IPS-NIHi11 (cell line): Measurements from ENCODE around the gene PAX2.
A peak's percentile ranks its signal among the peaks of the same experiment; 100 is the strongest.

Experiments
- DNase-seq: peaks from one replicate; pipeline ENCODE4 v3.0.0; 2012; ENCODE audit warnings: mixed read lengths, low spot score

The PAX2 gene

DNA sequence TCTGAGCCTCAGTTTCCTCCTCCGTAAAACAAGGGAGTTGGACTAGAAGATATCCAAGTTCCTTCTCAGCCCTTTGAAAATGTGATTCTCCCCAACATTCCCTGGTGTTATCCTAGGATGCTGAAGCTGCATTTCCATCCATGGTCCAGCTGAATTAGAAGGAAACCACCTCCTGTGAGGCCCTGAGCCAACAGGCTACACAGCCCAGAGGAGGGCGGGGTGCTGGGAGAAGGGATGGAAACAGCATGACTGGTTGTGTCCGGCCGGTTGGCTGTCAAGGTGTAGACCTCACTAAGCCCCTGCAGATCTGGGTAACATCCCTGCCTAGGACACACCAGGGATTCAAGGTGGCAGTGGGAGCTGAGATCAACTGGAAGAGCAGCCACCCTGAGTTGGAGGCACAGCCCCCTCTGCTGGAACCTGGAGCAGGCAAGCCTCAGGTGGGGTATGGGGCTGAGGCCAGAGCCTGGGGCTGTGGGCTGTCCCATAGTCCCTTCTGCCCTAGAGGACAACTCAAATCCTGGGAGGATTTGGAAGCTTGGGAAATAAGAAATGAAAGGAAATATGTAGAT is 72.0 kb downstream of the PAX2 start:
- peak; percentile 74 for DNase-seq

DNA sequence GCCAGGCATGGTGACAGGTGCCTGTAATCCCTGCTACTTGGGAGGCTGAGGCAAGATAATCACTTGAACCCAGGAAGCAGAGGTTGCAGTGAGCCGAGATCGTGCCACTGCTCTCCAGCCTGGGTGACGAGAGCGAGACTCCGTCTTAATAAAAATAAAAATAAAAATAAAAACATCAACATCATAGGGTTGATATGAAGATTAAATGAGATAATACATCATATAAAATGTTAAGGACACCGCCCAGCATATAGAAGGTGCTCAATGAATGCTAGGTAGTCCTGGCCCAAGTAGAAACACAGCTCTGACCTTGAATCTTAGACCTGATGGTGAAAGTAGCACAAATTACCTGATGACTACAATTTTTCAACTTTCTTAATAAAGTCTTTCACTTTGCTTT is 74.0 kb downstream of the PAX2 start:
- DNase-seq = no peak

DNA sequence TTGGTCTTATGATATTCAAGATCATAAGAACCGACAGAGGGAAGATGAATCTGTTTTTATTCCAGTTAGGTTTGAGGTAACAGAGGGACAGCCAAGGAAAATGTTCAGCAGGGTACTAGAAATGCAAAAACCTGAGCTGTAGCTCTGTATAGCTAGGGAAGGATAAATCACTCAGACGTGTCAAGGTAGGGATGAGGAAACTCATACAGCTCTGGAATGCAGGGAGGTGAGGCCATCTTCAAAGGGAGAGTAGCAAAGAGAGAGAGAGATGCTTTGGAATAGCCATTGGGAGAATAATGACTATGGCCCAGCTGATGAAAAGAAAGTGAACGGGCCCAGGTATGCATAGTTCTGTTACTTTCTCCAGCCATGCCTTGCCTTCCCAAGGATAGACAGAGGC is 77.8 kb downstream of the PAX2 start:
- DNase-seq = no peak

DNA sequence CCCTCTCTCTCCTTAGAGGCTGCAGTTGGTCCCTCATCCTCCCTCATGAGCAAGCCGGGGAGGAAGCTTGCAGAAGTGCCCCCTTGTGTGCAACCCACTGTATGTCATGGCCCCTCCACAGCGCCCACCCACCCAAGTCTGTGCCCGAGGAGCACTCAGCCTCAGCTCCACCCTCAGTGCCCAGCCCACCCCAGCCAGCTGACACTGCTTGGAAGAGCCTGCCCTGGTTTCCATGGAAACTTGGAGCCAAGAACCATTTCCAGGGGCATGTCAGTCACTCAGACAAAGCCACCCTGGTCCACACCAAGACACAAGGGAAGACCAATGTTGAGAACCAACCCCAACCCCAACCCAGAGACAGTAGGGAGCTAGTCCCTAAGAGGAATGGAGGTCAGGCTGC is 79.5 kb downstream of the PAX2 start:
- no peak for DNase-seq

DNA sequence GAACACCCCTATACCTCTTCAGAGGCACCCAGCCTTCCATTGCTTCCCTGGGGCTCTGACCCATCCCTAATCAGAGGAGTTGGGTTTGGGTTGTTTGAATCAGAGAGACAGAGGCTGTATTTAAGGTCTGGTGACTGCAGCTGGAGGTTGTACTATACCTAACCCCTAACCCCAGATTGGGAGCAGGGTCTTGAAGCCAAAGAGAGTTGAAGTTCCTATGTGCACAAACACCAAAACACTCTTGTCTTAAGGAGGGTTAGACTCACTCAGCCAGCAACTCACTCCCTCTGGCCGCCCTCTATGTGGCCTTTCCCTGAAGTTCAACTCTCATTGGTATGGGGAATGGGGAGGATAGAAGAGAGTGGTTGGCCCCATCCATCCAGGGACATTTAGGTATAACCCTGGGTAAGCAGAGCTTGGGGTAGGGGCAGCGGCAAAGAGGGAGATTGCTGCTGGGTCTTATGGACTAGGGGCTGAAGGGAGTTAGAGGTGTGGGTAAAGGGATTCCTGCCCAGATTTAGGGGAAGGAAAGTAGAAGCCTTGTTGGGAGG is 80.0 kb downstream of the PAX2 start:
- no peak for DNase-seq

DNA sequence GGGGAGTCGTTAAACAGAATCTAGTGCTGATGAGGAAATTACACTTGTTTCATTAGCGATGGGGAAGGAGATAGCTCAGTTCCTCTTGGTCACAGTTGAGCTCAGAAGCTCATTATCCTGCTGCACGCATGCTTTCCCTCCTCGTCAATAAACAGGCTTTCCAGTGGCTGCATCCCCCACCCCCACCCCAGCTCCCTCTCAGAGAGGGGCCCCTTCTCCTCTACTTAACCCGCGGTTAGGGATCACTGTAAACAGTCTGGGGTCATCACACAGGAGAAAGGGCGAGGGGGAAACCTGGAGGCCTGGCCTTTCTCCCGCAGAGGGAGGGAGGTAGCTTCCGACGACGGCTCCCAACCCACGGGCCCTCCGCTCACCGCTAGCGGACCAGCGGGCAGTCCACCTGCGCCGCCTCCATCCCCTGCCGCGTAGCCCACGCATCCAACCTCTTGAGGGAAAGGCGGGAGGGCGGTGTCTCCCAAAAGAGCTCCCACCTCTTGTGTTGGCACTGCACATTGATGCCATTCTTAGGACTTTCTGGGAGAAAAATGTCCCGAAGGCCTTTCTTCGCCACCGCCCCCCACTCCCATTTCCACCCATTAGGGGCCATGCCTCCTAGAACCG is 80.8 kb downstream of the PAX2 start:
- DNase-seq = no peak

DNA sequence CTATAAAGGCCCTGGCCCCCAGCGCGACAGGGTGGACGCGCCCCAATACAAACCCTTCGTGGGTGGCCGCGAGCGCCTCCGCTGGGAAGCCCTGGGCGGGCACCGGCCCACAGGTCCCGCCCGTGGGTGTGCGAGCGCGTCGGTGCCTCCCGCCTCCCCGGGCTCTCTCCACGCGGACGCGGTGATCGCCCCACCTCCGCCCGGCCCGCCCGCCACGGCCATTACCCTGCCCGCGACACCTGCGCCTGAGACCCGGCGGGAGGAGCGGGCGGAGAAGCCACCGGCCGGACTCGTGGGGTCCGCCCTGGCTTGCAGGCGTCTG is 81.2 kb downstream of the PAX2 start:
- DNase-seq = no peak

DNA sequence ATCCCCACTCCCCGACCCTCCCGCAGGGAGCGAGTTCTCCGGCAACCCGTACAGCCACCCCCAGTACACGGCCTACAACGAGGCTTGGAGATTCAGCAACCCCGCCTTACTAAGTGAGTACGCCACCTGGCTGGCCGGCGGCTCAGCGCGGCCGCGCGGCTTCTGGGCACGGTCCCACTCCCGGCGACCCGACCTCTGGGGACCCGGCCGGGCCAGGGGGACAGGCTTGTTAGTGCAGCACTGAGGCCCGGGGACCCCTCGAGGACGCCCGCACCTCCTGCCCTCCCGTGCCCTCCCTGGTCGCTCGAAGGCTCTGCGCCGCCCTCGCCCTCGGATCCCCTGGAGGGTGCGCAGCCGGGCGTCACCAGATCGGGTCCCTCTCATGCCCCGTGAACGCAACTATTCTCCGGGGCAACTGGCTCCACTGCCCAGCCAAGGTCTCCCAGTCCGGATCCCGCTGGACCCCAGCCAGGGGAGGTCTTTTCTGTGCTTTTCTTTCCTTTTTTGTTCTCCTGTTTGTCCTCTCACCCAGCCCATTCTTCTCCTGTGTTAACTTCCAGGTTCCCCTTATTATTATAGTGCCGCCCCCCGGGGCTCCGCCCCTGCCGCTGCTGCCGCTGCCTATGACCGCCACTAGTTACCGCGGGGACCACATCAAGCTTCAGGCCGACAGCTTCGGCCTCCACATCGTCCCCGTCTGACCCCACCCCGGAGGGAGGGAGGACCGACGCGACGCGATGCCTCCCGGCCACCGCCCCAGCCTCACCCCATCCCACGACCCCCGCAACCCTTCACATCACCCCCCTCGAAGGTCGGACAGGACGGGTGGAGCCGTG is 81.8 kb downstream of the PAX2 start:
- DNase-seq = peak; percentile 75

DNA sequence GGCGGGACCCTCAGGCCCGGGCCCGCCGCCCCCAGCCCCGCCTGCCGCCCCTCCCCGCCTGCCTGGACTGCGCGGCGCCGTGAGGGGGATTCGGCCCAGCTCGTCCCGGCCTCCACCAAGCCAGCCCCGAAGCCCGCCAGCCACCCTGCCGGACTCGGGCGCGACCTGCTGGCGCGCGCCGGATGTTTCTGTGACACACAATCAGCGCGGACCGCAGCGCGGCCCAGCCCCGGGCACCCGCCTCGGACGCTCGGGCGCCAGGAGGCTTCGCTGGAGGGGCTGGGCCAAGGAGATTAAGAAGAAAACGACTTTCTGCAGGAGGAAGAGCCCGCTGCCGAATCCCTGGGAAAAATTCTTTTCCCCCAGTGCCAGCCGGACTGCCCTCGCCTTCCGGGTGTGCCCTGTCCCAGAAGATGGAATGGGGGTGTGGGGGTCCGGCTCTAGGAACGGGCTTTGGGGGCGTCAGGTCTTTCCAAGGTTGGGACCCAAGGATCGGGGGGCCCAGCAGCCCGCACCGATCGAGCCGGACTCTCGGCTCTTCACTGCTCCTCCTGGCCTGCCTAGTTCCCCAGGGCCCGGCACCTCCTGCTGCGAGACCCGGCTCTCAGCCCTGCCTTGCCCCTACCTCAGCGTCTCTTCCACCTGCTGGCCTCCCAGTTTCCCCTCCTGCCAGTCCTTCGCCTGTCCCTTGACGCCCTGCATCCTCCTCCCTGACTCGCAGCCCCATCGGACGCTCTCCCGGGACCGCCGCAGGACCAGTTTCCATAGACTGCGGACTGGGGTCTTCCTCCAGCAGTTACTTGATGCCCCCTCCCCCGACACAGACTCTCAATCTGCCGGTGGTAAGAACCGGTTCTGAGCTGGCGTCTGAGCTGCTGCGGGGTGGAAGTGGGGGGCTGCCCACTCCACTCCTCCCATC is 82.7 kb downstream of the PAX2 start:
- peak; percentile 87 for DNase-seq

DNA sequence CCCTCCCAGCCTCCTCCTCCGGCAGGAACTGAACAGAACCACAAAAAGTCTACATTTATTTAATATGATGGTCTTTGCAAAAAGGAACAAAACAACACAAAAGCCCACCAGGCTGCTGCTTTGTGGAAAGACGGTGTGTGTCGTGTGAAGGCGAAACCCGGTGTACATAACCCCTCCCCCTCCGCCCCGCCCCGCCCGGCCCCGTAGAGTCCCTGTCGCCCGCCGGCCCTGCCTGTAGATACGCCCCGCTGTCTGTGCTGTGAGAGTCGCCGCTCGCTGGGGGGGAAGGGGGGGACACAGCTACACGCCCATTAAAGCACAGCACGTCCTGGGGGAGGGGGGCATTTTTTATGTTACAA is 83.3 kb downstream of the PAX2 start:
- peak; percentile 75 for DNase-seq

DNA sequence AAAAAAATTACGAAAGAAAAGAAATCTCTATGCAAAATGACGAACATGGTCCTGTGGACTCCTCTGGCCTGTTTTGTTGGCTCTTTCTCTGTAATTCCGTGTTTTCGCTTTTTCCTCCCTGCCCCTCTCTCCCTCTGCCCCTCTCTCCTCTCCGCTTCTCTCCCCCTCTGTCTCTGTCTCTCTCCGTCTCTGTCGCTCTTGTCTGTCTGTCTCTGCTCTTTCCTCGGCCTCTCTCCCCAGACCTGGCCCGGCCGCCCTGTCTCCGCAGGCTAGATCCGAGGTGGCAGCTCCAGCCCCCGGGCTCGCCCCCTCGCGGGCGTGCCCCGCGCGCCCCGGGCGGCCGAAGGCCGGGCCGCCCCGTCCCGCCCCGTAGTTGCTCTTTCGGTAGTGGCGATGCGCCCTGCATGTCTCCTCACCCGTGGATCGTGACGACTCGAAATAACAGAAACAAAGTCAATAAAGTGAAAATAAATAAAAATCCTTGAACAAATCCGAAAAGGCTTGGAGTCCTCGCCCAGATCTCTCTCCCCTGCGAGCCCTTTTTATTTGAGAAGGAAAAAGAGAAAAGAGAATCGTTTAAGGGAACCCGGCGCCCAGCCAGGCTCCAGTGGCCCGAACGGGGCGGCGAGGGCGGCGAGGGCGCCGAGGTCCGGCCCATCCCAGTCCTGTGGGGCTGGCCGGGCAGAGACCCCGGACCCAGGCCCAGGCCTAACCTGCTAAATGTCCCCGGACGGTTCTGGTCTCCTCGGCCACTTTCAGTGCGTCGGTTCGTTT is 83.9 kb downstream of the PAX2 start:
- peak; percentile 70 for DNase-seq

DNA sequence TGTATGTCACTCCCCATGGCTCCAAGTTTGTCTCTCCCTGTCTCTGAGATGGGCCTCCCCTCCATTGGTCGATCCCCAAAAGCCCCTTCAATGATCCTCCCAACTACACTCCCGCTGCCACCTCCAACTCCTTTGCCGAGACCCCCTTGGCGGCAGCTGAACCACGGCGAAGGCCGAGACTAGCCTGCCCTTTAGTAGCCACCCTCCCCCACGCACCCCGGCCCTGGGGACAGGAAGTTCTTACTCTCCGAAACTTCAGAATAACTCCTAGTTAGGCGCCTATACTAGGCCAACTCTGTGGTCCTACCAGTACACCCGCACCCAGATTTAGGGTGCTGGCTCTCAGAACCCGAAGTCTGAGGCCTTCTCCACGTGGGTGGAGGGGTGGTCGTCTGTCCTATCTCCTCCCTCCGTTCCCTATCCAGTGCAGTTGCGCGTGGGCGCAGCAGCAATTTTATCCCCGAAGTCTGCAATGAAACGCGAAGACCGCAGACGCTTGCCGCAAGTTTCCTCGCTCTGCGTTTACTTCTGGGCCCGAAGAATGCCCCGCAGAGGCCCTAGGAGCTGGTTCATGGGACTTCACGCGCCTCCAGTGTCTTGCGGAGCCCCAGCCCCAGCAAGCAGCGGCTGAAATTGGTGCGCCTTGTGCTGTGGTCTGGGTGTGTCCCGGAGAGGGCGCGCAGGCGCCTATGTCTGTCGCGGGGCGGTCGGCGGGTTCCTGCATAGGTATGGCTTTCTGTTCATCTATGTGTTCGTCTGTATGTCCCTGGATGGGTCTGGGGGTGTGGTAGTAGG is 84.7 kb downstream of the PAX2 start:
- no peak for DNase-seq

DNA sequence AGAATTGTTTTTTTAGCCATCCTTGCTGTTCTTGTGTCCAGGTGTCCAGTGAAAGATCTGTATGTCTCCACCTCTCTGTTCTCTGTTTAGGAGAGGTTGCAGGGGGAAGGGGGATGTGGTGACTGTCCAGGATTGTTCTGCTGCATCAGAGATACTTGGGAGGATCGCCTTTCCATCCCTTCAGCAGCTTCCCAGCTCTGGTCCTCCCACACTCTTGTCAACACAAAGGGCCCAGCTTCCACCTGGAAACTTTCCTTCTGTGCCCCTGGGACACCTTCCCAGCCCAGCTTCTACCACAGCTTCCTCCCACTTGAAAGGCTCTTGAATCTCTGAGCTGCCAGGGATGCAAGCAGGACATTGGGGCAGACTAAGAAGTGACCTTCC is 85.3 kb downstream of the PAX2 start:
- no peak for DNase-seq

DNA sequence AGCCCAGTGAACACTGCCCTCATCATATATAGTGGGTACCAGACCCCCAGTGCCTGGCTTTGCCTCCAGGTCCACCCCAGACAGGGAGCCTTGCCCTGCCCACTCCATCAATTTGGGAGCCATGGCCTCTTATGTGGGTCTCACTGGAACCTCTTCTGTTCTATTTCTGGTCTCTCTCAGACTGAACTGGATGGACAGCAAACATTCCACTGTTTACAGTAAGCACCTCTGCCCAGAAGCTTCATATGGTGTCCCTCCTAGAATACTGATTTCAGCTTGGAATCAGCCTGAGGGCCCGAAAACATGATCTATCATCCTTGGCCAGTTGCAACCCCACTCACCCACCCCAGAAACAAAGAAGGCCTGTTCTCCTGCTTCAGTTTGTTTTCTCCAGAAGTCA is 86.4 kb downstream of the PAX2 start:
- DNase-seq = no peak

DNA sequence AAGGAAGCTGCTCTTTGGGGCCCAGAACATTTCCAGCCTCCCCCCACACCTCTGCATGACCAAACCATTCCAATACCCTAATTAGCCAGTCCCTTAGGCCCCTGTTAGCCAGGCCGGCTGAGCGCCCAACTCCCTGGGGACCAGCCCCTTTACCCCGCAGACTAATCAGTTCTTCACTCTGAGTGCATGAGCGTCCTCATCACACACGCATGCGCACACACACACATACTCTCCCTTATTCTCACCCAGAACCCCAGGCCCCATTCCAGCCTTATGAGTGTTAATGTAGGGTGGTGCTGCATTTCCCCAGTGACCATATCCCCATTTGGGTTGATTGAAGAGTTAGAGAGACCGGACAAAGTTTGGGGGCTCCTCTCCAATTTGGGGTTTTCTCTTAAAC is 90.4 kb downstream of the PAX2 start:
- no peak for DNase-seq

DNA sequence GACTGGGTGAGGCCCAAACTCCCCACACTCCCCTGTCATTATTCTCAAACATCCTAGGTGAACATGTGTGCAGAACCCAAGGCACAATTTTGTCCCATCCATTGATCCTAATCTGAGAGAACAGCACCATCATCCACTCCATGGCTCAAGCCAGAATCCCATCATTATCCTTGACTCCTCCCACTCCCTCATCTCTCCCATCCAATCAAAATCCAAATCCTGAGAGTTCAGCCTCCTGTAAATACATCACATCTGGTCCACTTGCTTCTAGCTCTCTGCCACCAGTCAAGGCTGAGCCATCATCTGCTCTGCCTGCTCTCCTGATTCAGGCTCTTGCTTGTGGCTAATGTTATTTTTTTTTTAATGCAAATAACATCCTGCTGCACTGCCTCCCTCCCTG is 91.5 kb downstream of the PAX2 start:
- peak; percentile 29 for DNase-seq

DNA sequence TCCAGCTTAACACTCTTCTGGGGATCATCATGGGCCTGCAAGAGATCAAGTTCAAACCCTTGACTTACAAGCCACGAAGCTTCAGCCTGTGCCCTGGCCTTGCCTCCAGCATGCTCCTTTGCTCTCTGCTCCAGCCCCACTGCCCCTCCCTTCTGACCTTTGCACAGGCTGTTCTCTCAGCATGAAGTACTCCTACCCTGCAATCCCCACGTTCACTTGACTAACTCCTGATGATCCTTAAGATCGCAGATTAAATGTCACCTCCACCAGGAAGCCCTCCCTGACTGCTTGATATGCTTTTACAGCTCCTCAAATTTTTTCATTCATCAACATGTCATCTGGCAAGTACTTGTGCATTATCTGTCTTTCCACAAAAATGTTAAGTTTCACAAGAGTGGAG is 91.9 kb downstream of the PAX2 start:
- DNase-seq = no peak

DNA sequence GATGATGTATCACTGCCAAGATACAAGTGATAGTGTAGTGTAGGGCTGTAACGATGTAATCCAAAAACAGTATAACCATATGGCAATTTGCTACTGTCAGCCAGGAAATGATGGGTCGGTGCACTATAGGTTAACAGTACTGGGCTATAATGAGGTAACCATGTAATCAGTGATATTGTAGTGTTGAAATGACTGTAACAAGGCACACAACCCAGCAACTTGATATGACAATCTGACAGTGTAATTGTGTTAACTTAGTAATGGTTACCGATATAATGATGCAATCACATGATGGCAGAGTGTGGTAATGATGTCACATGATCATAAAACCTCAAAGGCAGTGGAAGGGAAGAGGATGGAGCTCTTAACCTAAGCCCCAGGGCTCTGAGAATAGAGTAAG is 93.6 kb downstream of the PAX2 start:
- DNase-seq = no peak

DNA sequence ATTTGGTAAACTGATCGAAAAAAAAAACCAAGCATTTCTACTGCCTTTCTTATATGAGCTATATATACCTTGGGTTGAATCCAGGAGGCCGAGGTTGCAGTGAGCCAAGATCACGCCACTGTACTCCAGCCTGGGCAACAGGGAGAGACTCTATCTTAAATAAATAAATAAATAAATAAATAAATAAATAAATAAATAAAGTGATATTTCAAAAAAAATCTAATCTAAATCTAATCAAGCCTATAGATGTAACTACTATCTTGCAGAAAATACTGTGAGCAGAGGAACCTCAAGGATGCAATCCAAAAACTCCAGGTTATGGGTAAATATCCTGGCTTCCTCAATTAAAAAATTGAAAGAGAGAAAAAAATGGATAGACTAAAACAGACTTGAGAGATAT is 96.1 kb downstream of the PAX2 start:
- no peak for DNase-seq

DNA sequence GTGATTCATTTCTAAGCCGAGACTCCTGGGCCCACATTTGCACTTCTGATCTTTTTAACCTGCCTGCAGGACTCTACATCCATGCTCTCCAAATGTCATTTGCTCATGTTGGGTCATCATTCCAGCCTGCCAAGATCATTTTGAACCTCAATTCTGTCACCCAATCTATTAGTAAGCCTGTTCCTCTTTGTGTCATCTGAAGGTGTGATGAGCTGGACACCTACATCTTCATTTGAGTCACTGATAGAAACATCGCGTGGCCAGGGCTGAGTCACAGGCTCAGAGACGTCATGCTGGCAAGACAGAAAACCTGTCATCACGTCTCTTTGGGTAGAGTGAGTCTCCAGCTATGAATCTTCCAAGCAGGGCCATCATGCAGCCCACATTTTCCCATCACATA is 102.1 kb downstream of the PAX2 start:
- DNase-seq = no peak

DNA sequence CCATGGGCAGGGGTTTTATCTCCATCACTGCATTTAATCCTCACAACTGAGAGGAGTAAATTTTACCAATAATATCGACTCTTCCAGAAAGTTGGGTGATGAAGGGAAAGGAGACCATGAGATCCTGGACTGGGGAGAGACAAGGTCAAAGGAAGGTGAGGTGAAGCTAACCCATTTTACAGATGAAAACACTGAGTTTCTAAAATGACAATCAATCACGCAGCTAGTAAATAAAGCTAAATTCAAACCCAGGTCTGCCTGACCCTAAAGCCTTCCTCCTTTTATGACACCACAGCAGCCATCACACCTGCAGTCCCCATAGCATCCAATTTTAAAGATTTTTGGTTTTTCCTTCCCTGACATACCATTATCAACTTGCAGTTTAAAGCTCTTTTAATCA is 103.4 kb downstream of the PAX2 start:
- no peak for DNase-seq
